Measurements from ENCODE around the gene ARHGEF4. TPM values are rescaled to one million over a fixed set of nuclear protein-coding genes. Genes with fewer than 3 reads are reported as not detected.

Gene ARHGEF4
- polyA plus RNA-seq, 3 donors: 0.05 TPM; not detected in 2

DNA sequence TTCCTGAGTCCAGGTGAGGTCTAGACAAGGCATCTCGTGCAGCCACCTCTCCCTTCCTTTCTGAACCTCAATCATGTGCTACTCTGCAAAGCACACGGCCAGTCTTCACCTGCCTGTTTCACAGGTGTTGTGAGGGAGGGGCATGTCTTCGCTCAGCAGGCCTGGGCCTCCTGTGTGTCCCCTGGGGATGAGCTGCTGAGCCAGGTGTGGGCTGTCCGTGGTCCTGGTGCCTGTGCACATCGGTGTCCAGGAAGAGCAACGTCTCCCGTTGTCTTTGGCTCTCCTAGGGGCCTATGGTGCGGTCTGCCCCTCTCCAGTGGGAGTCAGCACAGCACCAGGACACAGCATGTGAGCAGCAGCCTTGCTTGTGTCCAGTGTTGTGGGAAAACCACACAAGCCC lies 16.7 kb downstream of the ARHGEF4 start:
- H3K27me3 ChIP-seq (ENCODE audit: control insufficient read depth in 2 of 2, insufficient read depth in 2 of 2, low read length in 2 of 2): no peaks in the 10 kb centered on the region
- Mint-ChIP-seq H3K27me3 (ENCODE audit: low read depth in 3 of 3) (peaks cover 2% of the 10 kb centered on the region in 3 donors), H3K4me3 (no peak overlapping the region), H3K36me3 (no peaks in the 10 kb centered on the region), H3K9me3 (peaks cover 0 to 5% (median 2%) of the 10 kb centered on the region in 7 donors), H3K4me1 (no peaks in the 10 kb centered on the region), H3K27ac (no peak overlapping the region)
- H4K20me1 ChIP-seq (ENCODE audit: insufficient read depth, low read length): no peaks in the 10 kb centered on the region
- intact Hi-C loops (cut with micrococcal nuclease): no loop called here
- H3K27ac ChIP-seq (ENCODE audit: low read depth in 1 of 2, low read length in 2 of 2): no peak overlapping the region
- no peak overlapping the region for H2AFZ ChIP-seq (ENCODE audit: insufficient read depth, low read depth, low read length, poor library complexity, severe bottlenecking)
- H3K36me3 ChIP-seq (replicated peaks in 1 of 2; ENCODE audit: control insufficient read depth in 1 of 2, insufficient read depth in 2 of 2, low read length in 2 of 2): no peaks in the 10 kb centered on the region
- no peak for DNase-seq
- TF ChIP-seq, protein P1, sequence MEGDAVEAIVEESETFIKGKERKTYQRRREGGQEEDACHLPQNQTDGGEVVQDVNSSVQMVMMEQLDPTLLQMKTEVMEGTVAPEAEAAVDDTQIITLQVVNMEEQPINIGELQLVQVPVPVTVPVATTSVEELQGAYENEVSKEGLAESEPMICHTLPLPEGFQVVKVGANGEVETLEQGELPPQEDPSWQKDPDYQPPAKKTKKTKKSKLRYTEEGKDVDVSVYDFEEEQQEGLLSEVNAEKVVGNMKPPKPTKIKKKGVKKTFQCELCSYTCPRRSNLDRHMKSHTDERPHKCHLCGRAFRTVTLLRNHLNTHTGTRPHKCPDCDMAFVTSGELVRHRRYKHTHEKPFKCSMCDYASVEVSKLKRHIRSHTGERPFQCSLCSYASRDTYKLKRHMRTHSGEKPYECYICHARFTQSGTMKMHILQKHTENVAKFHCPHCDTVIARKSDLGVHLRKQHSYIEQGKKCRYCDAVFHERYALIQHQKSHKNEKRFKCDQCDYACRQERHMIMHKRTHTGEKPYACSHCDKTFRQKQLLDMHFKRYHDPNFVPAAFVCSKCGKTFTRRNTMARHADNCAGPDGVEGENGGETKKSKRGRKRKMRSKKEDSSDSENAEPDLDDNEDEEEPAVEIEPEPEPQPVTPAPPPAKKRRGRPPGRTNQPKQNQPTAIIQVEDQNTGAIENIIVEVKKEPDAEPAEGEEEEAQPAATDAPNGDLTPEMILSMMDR (IDR thresholded peaks at IDR 0.05): no peak
- H3K9ac ChIP-seq (ENCODE audit: insufficient read depth, low read length, poor library complexity, severe bottlenecking): no peak overlapping the region
- H3K4me3 ChIP-seq (replicated peaks in 1 of 3; ENCODE audit: low read depth in 2 of 3, low read length in 3 of 3): no peak overlapping the region
- no peak overlapping the region for H3K4me2 ChIP-seq (replicated peaks; ENCODE audit: extremely low read depth, low read length, poor library complexity, severe bottlenecking)
- WGBS (ENCODE audit: insufficient coverage): 85% methylated on average over 7 of the region's 8 CpGs
- H3K4me1 ChIP-seq (ENCODE audit: control insufficient read depth in 1 of 2, insufficient read depth in 2 of 2, low read length in 2 of 2): no peaks in the 10 kb centered on the region
- H3K9me3 ChIP-seq (replicated peaks in 1 of 2; ENCODE audit: control insufficient read depth in 1 of 2, insufficient read depth in 1 of 2, low read length in 2 of 2): no peaks in the 10 kb centered on the region
- no peaks in the 10 kb centered on the region for H3K79me2 ChIP-seq (ENCODE audit: insufficient read depth, low read length)

DNA sequence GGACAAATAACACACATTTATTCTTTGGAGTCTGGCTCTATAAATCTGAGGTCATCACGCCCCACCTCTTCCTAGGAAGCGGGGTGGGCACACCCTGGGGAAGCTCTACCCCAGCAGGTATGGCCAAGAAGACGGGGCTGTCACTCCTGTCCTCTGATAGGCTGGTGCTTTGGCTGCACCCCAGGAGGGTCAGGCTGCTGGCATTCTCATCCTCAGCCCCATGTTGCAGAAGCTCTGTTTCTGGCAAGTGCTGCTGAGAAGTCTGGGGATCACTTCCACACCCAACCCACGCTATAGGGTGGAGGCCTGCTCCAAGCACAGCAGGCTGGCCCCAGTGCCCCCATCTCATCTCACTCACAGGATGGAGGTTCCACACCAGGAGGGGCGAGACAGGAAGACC lies 17.6 kb downstream of the ARHGEF4 start:
- H3K36me3 ChIP-seq (replicated peaks in 1 of 2; ENCODE audit: control insufficient read depth in 1 of 2, insufficient read depth in 2 of 2, low read length in 2 of 2): no peaks in the 10 kb centered on the region
- Mint-ChIP-seq H3K4me3 (no peak overlapping the region), H3K4me1 (no peaks in the 10 kb centered on the region), H3K27ac (no peak overlapping the region), H3K36me3 (no peaks in the 10 kb centered on the region), H3K27me3 (ENCODE audit: low read depth in 3 of 3) (peaks cover 2% of the 10 kb centered on the region in 3 donors), H3K9me3 (peaks cover 0 to 5% (median 2%) of the 10 kb centered on the region in 7 donors)
- DNase-seq: no peak
- no peak overlapping the region for H3K27ac ChIP-seq (ENCODE audit: low read depth in 1 of 2, low read length in 2 of 2)
- H3K9ac ChIP-seq (ENCODE audit: insufficient read depth, low read length, poor library complexity, severe bottlenecking): no peak overlapping the region
- H3K4me1 ChIP-seq (ENCODE audit: control insufficient read depth in 1 of 2, insufficient read depth in 2 of 2, low read length in 2 of 2): no peaks in the 10 kb centered on the region
- intact Hi-C loops (cut with micrococcal nuclease): no loop called here
- 74% methylated on average over 3 of the region's 5 CpGs for WGBS (ENCODE audit: insufficient coverage)
- H3K4me2 ChIP-seq (replicated peaks; ENCODE audit: extremely low read depth, low read length, poor library complexity, severe bottlenecking): no peak overlapping the region
- H3K9me3 ChIP-seq (replicated peaks in 1 of 2; ENCODE audit: control insufficient read depth in 1 of 2, insufficient read depth in 1 of 2, low read length in 2 of 2): no peaks in the 10 kb centered on the region
- H3K27me3 ChIP-seq (ENCODE audit: control insufficient read depth in 2 of 2, insufficient read depth in 2 of 2, low read length in 2 of 2): no peaks in the 10 kb centered on the region
- H3K79me2 ChIP-seq (ENCODE audit: insufficient read depth, low read length): no peaks in the 10 kb centered on the region
- TF ChIP-seq, protein P1 (IDR thresholded peaks at IDR 0.05): no peak
- H4K20me1 ChIP-seq (ENCODE audit: insufficient read depth, low read length): no peaks in the 10 kb centered on the region
- H3K4me3 ChIP-seq (replicated peaks in 1 of 3; ENCODE audit: low read depth in 2 of 3, low read length in 3 of 3): no peak overlapping the region
- no peak overlapping the region for H2AFZ ChIP-seq (ENCODE audit: insufficient read depth, low read depth, low read length, poor library complexity, severe bottlenecking)

All from CD14-positive monocyte (primary cell).